AG04449 (cell line): ENCODE results near the gene FRMPD4.

ENCODE experiments used
- CTCF ChIA-PET: fragments of 350-600 bp; formaldehyde crosslinking; extraction: SDS; loops from one replicate; lab custom pipeline; 2021; ENCODE audit warnings: antibody characterized with exemption; lab: Yijun Ruan, JAX
- POLR2A ChIA-PET: fragments of 400-600, 350-600 bp; formaldehyde crosslinking; extraction: SDS; loops from one replicate; lab custom pipeline; 2020; ENCODE audit warnings: antibody characterized with exemption, inconsistent platforms; lab: Yijun Ruan, JAX
- DNase-seq: peaks from one replicate; pipeline ENCODE4 v3.0.0-alpha.2; 2010; ENCODE audit warnings: low read depth, low spot score
- H3K4me3 ChIP-seq: 2 replicates; pipeline ENCODE4 v1.5.1; 2011; ENCODE audit warnings: low read depth, mild to moderate bottlenecking, control low read depth, low read length
- TF ChIP-seq, protein P1 (sequence below): IDR thresholded peaks from one replicate; pipeline ENCODE4 v1.5.1; 2011; ENCODE audit warnings: mild to moderate bottlenecking, moderate library complexity, low read length, control low read depth, inconsistent platforms; ENCODE audit not compliant: insufficient read depth; ENCODE audit errors: missing control alignments

Gene FRMPD4

DNA sequence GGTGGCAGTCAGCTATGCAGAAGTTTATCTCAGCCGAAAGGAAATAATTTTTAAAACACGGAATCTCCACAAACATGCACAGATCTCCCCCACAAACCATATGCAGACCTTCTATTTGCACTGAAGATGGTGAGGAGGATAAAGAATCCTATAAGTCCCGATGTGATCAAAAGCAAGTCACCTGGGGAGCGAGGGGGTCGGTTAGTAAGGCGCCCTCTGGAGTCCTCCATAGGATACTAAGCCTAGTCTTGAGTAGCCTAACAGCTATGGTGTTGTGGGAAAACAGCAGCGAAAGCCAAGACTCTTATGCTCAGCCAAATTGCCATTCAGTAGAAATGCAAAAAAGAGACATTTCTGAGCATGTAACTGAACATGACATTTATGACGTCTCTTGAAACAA, 210.9 kb downstream of the FRMPD4 start:
- TF ChIP-seq, protein P1, sequence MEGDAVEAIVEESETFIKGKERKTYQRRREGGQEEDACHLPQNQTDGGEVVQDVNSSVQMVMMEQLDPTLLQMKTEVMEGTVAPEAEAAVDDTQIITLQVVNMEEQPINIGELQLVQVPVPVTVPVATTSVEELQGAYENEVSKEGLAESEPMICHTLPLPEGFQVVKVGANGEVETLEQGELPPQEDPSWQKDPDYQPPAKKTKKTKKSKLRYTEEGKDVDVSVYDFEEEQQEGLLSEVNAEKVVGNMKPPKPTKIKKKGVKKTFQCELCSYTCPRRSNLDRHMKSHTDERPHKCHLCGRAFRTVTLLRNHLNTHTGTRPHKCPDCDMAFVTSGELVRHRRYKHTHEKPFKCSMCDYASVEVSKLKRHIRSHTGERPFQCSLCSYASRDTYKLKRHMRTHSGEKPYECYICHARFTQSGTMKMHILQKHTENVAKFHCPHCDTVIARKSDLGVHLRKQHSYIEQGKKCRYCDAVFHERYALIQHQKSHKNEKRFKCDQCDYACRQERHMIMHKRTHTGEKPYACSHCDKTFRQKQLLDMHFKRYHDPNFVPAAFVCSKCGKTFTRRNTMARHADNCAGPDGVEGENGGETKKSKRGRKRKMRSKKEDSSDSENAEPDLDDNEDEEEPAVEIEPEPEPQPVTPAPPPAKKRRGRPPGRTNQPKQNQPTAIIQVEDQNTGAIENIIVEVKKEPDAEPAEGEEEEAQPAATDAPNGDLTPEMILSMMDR: no peak
- ChIA-PET POLR2A (no interaction called here), CTCF (no interaction called here)
- DNase-seq: no peak
- no peak overlapping the region for H3K4me3 ChIP-seq

GRCh38 chrX:12352922-12353321, 214.6 kb downstream of the FRMPD4 start:
- no peak for DNase-seq
- POLR2A ChIA-PET: no interaction called here
- CTCF ChIA-PET: interaction anchor here (0.5 kb wide), 1 partner anchor 9 kb away, joined by 3 read pairs; no protein-coding TSS in a partner anchor
- TF ChIP-seq, protein P1: no peak
- no peak overlapping the region for H3K4me3 ChIP-seq

GRCh38 chrX:12360383-12360782, 222.1 kb downstream of the FRMPD4 start:
- H3K4me3 ChIP-seq: no peak overlapping the region
- TF ChIP-seq, protein P1: no peak
- ChIA-PET CTCF (no interaction called here), POLR2A (no interaction called here)
- DNase-seq: peak; percentile 46

- no peak for DNase-seq
- no peak overlapping the region for H3K4me3 ChIP-seq
- ChIA-PET POLR2A (interaction anchor here (0.7 kb wide), 1 partner anchor 68 kb away, joined by 3 read pairs; no protein-coding TSS in a partner anchor), CTCF (no interaction called here)
- TF ChIP-seq, protein P1: no peak
Measured at GRCh38 chrX:12360986-12361598, 222.8 kb downstream of the FRMPD4 start.

DNA sequence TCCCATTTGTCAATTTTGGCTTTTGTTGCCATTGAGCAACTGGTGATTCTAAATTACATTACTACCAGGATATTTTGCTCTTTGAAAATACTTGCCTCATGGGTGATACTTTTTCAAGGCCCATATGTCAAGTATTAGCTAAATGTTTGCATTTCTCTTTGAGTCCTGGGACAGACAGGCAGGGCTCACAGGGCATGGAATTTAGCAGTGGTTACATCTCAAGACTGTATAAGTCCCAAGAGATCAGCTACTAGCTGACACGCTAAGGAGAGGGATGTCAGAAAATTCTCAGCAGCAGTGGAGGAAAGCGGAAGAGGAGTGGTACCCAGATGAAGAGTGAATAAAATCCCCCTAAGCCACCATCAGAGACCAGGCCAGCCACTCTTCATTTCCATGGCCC, 224.9 kb downstream of the FRMPD4 start:
- POLR2A ChIA-PET: no interaction called here
- TF ChIP-seq, protein P1: no peak

DNA sequence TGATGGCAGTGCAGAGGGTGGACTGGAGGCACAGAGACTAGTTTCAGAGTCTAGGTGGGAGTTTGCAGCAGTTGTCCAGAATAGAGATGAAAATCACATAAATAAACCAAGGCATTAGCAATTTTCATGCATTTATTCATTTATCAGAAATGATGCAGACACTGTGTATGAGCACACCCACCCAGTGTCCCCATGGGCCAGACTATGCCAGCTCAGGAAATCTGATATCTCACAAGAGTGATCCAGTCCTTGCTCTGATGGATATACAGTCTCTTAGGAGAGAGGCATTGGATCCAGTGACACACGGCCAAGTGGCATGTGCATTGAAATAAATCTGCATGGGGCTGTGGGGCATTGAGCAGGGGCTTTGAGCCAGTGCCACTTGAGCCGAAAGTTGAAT, 228.2 kb downstream of the FRMPD4 start:
- DNase-seq: no peak
- no peak overlapping the region for H3K4me3 ChIP-seq
- TF ChIP-seq, protein P1: no peak
- CTCF ChIA-PET: no interaction called here
- POLR2A ChIA-PET: no interaction called here

More for the DNA sequence above, 224.9 kb downstream of the FRMPD4 start:
- CTCF ChIA-PET: no interaction called here
- DNase-seq: no peak
- H3K4me3 ChIP-seq: no peak overlapping the region
